Duodenal mucosa (tissue), 2 donors: ENCODE results near the gene TMEM232.

Source experiments
- H3K27ac ChIP-seq: one replicate; pipeline ENCODE4 v1.7.0; 2013; ENCODE audit warnings: low read depth, low read length
- H3K27me3 ChIP-seq, 2 donors: one replicate each; pipeline ENCODE4 v1.7.0; 2013; ENCODE audit warnings: low read length in 2 of 2, control low read depth in 1 of 2; ENCODE audit not compliant: insufficient read depth in 2 of 2, control insufficient read depth in 1 of 2
- H3K36me3 ChIP-seq, 2 donors: one replicate each; pipeline ENCODE4 v1.7.0; 2013; ENCODE audit warnings: low read length in 2 of 2, control low read depth in 1 of 2; ENCODE audit not compliant: insufficient read depth in 2 of 2, control insufficient read depth in 1 of 2
- H3K4me1 ChIP-seq, 2 donors: one replicate each; pipeline ENCODE4 v1.7.0; 2013; ENCODE audit warnings: low read length in 2 of 2, control low read depth in 1 of 2; ENCODE audit not compliant: insufficient read depth in 2 of 2, control insufficient read depth in 1 of 2
- H3K4me3 ChIP-seq, 2 donors: one replicate each; pipeline ENCODE4 v1.7.0; 2013; ENCODE audit warnings: low read length in 2 of 2, low read depth in 1 of 2
- H3K9ac ChIP-seq, 2 donors: one replicate each; pipeline ENCODE4 v1.7.0; 2013; ENCODE audit warnings: low read length in 2 of 2, low read depth in 1 of 2
- H3K9me3 ChIP-seq, 2 donors: one replicate each; pipeline ENCODE4 v1.7.0; 2013; ENCODE audit warnings: low read length in 2 of 2, control low read depth in 1 of 2; ENCODE audit not compliant: control insufficient read depth in 1 of 2

Gene TMEM232

DNA sequence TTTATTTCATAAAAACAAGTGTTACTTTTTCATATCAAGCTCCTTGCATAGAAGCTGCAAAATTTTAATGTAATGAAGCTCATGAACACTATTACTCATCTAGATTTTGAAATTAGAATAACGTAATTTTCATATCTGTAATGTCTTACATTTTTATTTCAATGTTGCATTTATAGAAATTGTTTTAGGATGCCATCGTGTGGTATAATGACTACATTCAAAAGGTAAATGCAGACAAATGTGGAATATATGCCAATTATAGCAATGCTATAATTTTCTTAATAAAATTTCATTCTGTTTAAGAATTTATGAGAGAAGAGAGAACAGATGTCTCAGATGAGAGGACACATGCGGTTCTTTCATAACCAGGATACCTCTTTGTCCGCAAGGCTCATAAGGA, 230.2 kb downstream of the TMEM232 start:
- H3K36me3 ChIP-seq, result no peaks in the 10 kb centered on the region

GRCh38 chr5:110492446-110492845, 234.0 kb downstream of the TMEM232 start:
- no peaks in the 10 kb centered on the region for H3K9me3 ChIP-seq
- H3K36me3 ChIP-seq, result no peaks in the 10 kb centered on the region
- H3K9ac ChIP-seq, result no peak overlapping the region
- H3K4me1 ChIP-seq, result no peaks in the 10 kb centered on the region
- H3K27me3 ChIP-seq, result no peaks in the 10 kb centered on the region
- H3K27ac ChIP-seq, result no peak overlapping the region
- no peak overlapping the region for H3K4me3 ChIP-seq

More for the DNA sequence above, 230.2 kb downstream of the TMEM232 start:
- Histone ChIP-seq H3K4me3 (no peak overlapping the region), H3K4me1 (no peaks in the 10 kb centered on the region), H3K27me3 (no peaks in the 10 kb centered on the region), H3K27ac (no peak overlapping the region), H3K9ac (no peak overlapping the region), H3K9me3 (no peaks in the 10 kb centered on the region)

DNA sequence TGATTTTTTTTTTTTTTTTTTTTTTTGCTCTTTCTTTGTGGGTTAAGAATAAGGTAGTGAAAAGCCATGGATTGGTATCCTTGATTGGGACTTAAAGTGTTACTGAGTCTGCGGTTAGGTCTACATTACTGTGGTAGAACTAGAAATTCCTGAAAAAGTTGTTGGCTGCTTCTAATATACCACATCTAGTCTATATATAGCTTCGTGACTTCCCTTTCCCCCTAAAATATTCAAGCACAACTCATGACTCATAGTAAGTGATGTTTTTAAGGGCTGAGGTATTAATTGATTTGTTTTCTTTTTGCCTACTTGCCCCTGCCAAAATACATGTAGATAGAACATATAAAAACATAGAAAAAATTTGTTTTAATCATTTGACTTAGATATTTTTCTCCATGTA, 247.6 kb downstream of the TMEM232 start:
- no peaks in the 10 kb centered on the region for H3K4me1 ChIP-seq
- H3K36me3 ChIP-seq, result no peaks in the 10 kb centered on the region
- no peaks in the 10 kb centered on the region for H3K27me3 ChIP-seq
- H3K9me3 ChIP-seq, result no peaks in the 10 kb centered on the region
- no peak overlapping the region for H3K9ac ChIP-seq
- no peak overlapping the region for H3K4me3 ChIP-seq
- no peak overlapping the region for H3K27ac ChIP-seq

- Histone ChIP-seq H3K4me3 (no peak overlapping the region), H3K27me3 (no peaks in the 10 kb centered on the region), H3K9ac (no peak overlapping the region), H3K9me3 (no peaks in the 10 kb centered on the region), H3K27ac (no peak overlapping the region), H3K4me1 (no peaks in the 10 kb centered on the region), H3K36me3 (no peaks in the 10 kb centered on the region)
Observed at GRCh38 chr5:110477911-110478310, 248.6 kb downstream of the TMEM232 start.

GRCh38 chr5:110476164-110476563, 250.3 kb downstream of the TMEM232 start:
- H3K36me3 ChIP-seq, result no peaks in the 10 kb centered on the region
- H3K27ac ChIP-seq, result no peak overlapping the region
- H3K4me3 ChIP-seq, result no peak overlapping the region
- H3K27me3 ChIP-seq, result no peaks in the 10 kb centered on the region
- H3K9me3 ChIP-seq, result no peaks in the 10 kb centered on the region
- no peak overlapping the region for H3K9ac ChIP-seq
- H3K4me1 ChIP-seq, result no peaks in the 10 kb centered on the region

GRCh38 chr5:110475529-110475928, 250.9 kb downstream of the TMEM232 start:
- Histone ChIP-seq H3K4me3 (no peak overlapping the region), H3K27me3 (no peaks in the 10 kb centered on the region), H3K27ac (no peak overlapping the region), H3K36me3 (no peaks in the 10 kb centered on the region), H3K9me3 (peaks cover 1 to 3% of the 10 kb centered on the region in 2 donors), H3K9ac (no peak overlapping the region), H3K4me1 (no peaks in the 10 kb centered on the region)

DNA sequence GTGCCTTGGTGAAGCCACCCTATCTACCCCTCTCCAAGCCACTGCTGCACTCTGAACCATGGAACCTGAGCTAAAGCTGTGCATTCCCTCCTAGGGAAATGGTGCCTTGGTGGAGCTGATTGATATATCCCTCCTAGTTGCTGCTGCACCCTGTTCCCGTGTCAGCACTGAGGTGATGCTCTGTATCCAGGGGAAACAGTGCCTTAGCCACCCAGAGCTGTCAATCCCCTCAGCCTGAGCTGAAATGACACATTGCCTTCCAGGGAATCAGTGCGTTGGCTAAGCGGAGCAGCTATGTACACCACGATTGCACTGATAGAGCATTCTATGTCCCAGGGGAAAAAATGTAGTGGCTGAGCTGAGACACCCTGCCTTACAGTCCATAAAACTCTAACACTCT, 257.0 kb downstream of the TMEM232 start:
- Histone ChIP-seq H3K9me3 (peaks cover 3 to 9% of the 10 kb centered on the region in 2 donors), H3K27ac (no peak overlapping the region), H3K27me3 (no peaks in the 10 kb centered on the region), H3K4me1 (no peaks in the 10 kb centered on the region), H3K36me3 (no peaks in the 10 kb centered on the region), H3K9ac (no peak overlapping the region), H3K4me3 (no peak overlapping the region)

- Histone ChIP-seq H3K27me3 (no peaks in the 10 kb centered on the region), H3K4me3 (no peak overlapping the region), H3K36me3 (no peaks in the 10 kb centered on the region), H3K9ac (no peak overlapping the region), H3K4me1 (no peaks in the 10 kb centered on the region), H3K9me3 (no peaks in the 10 kb centered on the region), H3K27ac (no peak overlapping the region)
Observed at GRCh38 chr5:110463106-110463505, 263.4 kb downstream of the TMEM232 start.

DNA sequence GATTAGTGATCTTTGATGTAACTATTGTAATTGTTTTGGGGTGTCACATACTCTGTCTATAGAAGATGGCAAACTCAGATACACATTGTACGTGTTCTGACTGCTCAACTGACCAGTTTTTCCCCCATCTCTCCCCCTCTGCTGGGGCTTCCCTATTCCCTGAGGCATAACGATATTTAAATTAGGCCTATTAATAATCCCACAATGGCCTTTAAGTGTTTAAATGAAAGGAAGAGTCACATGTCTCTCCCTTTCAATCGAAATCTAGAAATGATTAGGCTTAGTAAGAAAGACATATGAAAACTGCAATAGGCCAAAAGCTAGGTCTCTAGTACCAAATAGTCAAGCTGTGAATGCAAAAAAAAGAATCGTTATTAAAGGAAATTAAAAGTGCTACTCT, 265.6 kb downstream of the TMEM232 start:
- no peak overlapping the region for H3K9ac ChIP-seq
- H3K27me3 ChIP-seq, result no peaks in the 10 kb centered on the region
- no peaks in the 10 kb centered on the region for H3K36me3 ChIP-seq
- H3K27ac ChIP-seq, result no peak overlapping the region
- H3K4me1 ChIP-seq, result no peaks in the 10 kb centered on the region
- H3K4me3 ChIP-seq, result no peak overlapping the region
- no peaks in the 10 kb centered on the region for H3K9me3 ChIP-seq

- Histone ChIP-seq H3K9me3 (no peaks in the 10 kb centered on the region), H3K4me1 (no peaks in the 10 kb centered on the region), H3K27me3 (no peaks in the 10 kb centered on the region), H3K27ac (no peak overlapping the region), H3K36me3 (no peaks in the 10 kb centered on the region), H3K4me3 (no peak overlapping the region), H3K9ac (no peak overlapping the region)
Observed at GRCh38 chr5:110458313-110458712, 268.2 kb downstream of the TMEM232 start.

DNA sequence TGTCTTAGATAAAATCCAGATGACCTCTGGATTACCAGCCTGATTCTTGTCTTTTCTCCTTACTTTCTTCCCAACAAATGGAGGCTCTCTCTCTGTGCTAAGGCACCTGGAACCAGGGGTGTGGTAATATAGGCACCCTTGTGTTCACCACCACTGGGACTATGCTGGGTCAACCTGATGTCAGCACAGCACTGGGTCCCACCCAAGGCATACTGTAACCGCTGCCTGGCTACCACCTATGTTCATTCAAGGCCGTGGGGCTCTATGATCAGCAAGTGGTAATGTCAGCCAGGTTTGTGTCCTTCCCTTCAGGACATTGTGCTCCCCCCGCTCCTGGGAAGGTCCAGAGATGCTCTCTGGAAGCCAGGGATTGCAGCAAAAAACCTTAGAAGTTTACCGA, 283.6 kb downstream of the TMEM232 start:
- no peaks in the 10 kb centered on the region for H3K9me3 ChIP-seq
- H3K27me3 ChIP-seq, result no peaks in the 10 kb centered on the region
- H3K4me1 ChIP-seq, result no peaks in the 10 kb centered on the region
- no peak overlapping the region for H3K4me3 ChIP-seq
- H3K9ac ChIP-seq, result no peak overlapping the region
- H3K27ac ChIP-seq, result no peak overlapping the region
- H3K36me3 ChIP-seq, result no peaks in the 10 kb centered on the region
